Neural cell (in vitro differentiated cells): Measurements from ENCODE around the gene MYO3B. TPM values are rescaled to one million over a fixed set of nuclear protein-coding genes. Genes with fewer than 3 reads are reported as not detected.

Source experiments
- H2AFZ ChIP-seq: fragments of 200-600, 300-800 bp; sonication (generic), shearing (Covaris generic); 2 replicates; pipeline ENCODE4 v1.6.0; 2014; ENCODE audit warnings: low read depth, mild to moderate bottlenecking, antibody characterized with exemption, low read length, moderate library complexity
- H3F3A ChIP-seq: fragments of 200-600 bp; shearing (Covaris generic); 2 replicates; pipeline ENCODE4 v1.6.1; 2016; ENCODE audit warnings: mild to moderate bottlenecking, moderate library complexity, mixed read lengths, antibody characterized with exemption, low read length; ENCODE audit not compliant: insufficient read depth, poor library complexity, severe bottlenecking
- H3K27ac ChIP-seq: fragments of 200-600, 300-800 bp; sonication (generic), shearing (Covaris generic); 2 replicates; pipeline ENCODE4 v1.5.1; 2014; ENCODE audit warnings: mild to moderate bottlenecking, low read length, moderate library complexity
- H3K27me3 ChIP-seq: fragments of 300-800, 200-600 bp; sonication (generic), shearing (Covaris generic); 2 replicates; pipeline ENCODE4 v1.6.0; 2014; ENCODE audit warnings: mild to moderate bottlenecking, low read depth, low read length, moderate library complexity; ENCODE audit not compliant: insufficient read depth
- H3K36me3 ChIP-seq: fragments of 300-800, 200-600 bp; sonication (generic), shearing (Covaris generic); 2 replicates; pipeline ENCODE4 v1.5.1; 2014; ENCODE audit warnings: mild to moderate bottlenecking, antibody characterized with exemption, low read length, moderate library complexity; ENCODE audit not compliant: insufficient read depth
- H3K4me2 ChIP-seq: fragments of 300-800, 200-600 bp; sonication (generic), shearing (Covaris generic); 2 replicates; pipeline ENCODE4 v1.6.0; 2014; ENCODE audit warnings: mild to moderate bottlenecking, low read length
- H3K4me3 ChIP-seq: fragments of 300-800, 200-600 bp; sonication (generic), shearing (Covaris generic); 2 replicates; pipeline ENCODE4 v1.5.1; 2014; ENCODE audit warnings: mild to moderate bottlenecking, low read length, moderate library complexity
- H3K79me2 ChIP-seq: fragments of 200-600 bp; shearing (Covaris generic); replicated peaks from 2 replicates; pipeline ENCODE4 v1.6.0; 2014; ENCODE audit warnings: mild to moderate bottlenecking, low read length, moderate library complexity; ENCODE audit not compliant: insufficient read depth
- H3K9ac ChIP-seq: fragments of 300-800, 200-600 bp; sonication (generic), shearing (Covaris generic); 2 replicates; pipeline ENCODE4 v1.6.1; 2016; ENCODE audit warnings: mild to moderate bottlenecking, low read length, mixed read lengths
- H3K9me2 ChIP-seq: fragments of 200-600 bp; shearing (Covaris generic); 2 replicates; pipeline ENCODE4 v1.6.1; 2016; ENCODE audit warnings: mild to moderate bottlenecking, low read length, mixed read lengths; ENCODE audit not compliant: insufficient read depth
- H3K9me3 ChIP-seq: fragments of 200-600, 300-800 bp; sonication (generic), shearing (Covaris generic); 2 replicates; pipeline ENCODE4 v1.6.1; 2016; ENCODE audit warnings: mild to moderate bottlenecking, mixed run types, low read length, moderate library complexity, mixed read lengths
- H4K20me1 ChIP-seq: fragments of 200-600 bp; shearing (Covaris generic); 2 replicates; pipeline ENCODE4 v1.6.1; 2016; ENCODE audit warnings: mild to moderate bottlenecking, mixed run types; ENCODE audit not compliant: insufficient read depth
- EP300 ChIP-seq: fragments of 450-650 bp; conservative IDR thresholded peaks from 2 replicates; pipeline ENCODE4 v1.6.1; 2014; ENCODE audit warnings: antibody characterized with exemption, mild to moderate bottlenecking, moderate library complexity; ENCODE audit not compliant: poor library complexity, severe bottlenecking
- EZH2 ChIP-seq: fragments of 200-600, 300-800 bp; shearing (Covaris generic), sonication (generic); IDR thresholded peaks from 2 replicates; pipeline ENCODE4 v1.6.1; 2014; ENCODE audit warnings: antibody characterized with exemption, low read length, borderline replicate concordance, mild to moderate bottlenecking; ENCODE audit not compliant: insufficient read depth, poor library complexity, severe bottlenecking
- MXI1 ChIP-seq: fragments of 450-650 bp; conservative IDR thresholded peaks from 2 replicates; pipeline ENCODE4 v1.6.1; 2014; ENCODE audit warnings: antibody characterized with exemption, mild to moderate bottlenecking; ENCODE audit not compliant: poor library complexity, severe bottlenecking
- POLR2AphosphoS5 ChIP-seq: IDR thresholded peaks from 2 replicates; pipeline ENCODE4 v1.6.1; 2012
- RAD21 ChIP-seq: fragments of 450-650 bp; conservative IDR thresholded peaks from 2 replicates; pipeline ENCODE4 v1.6.1; 2014; ENCODE audit warnings: antibody characterized with exemption, mild to moderate bottlenecking, moderate library complexity
- SMC3 ChIP-seq: fragments of 450-650 bp; conservative IDR thresholded peaks from 2 replicates; pipeline ENCODE4 v1.6.1; 2014; ENCODE audit warnings: antibody characterized with exemption, mild to moderate bottlenecking, moderate library complexity; ENCODE audit not compliant: poor library complexity
- TAF1 ChIP-seq: IDR thresholded peaks from 2 replicates; pipeline ENCODE4 v1.6.1; 2012; ENCODE audit warnings: low read depth
- polyA plus RNA-seq: library from polyadenylated mRNA; depleted of rRNA; stranded (reverse); fragments of >200 nt; gene quantifications from 2 replicates; pipeline ENCODE4 v1.2.3, GENCODE V29; 2014
- TF ChIP-seq, protein P1 (sequence below): IDR thresholded peaks from 2 replicates; pipeline ENCODE4 v1.6.1; 2012; ENCODE audit warnings: borderline replicate concordance
- TF ChIP-seq, protein P2 (sequence below): fragments of 450-650 bp; IDR thresholded peaks from 2 replicates; pipeline ENCODE4 v1.5.1; 2014; ENCODE audit warnings: antibody characterized with exemption, mild to moderate bottlenecking, moderate library complexity; ENCODE audit not compliant: poor library complexity, severe bottlenecking

MYO3B gene
- polyA plus RNA-seq, 1 donor from 2014 or later, result 0.11 TPM

DNA sequence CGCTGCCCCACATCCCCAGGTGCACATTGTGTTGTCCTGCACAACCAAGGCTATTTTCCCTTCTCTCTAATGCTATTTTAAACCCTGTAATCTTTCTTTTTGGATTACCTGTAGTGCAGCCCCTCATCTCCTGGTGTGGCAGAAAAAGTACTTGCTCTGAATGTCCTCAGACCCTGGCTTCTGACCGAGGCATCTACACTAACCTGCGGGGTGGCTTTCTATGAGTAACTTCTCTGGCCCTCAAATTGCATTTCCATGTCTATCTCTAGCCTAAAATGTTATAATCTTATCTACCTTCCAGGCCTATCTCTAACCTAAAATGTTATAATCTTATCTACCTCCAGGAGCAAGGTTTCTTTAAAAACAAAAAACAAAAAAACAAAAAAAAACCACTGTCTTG, 519.0 kb downstream of the MYO3B start:
- H3K36me3 ChIP-seq, result no peaks in the 10 kb centered on the region
- H3K9me3 ChIP-seq, result no peaks in the 10 kb centered on the region
- no peaks in the 10 kb centered on the region for H3K79me2 ChIP-seq
- no peaks in the 10 kb centered on the region for H3K9me2 ChIP-seq
- H2AFZ ChIP-seq, result no peak overlapping the region
- no peak overlapping the region for H3K4me2 ChIP-seq
- no peak for TF ChIP-seq RAD21
- TF ChIP-seq EP300, result no peak
- TF ChIP-seq POLR2AphosphoS5, result no peak
- TF ChIP-seq MXI1, result no peak
- TF ChIP-seq, protein P1, sequence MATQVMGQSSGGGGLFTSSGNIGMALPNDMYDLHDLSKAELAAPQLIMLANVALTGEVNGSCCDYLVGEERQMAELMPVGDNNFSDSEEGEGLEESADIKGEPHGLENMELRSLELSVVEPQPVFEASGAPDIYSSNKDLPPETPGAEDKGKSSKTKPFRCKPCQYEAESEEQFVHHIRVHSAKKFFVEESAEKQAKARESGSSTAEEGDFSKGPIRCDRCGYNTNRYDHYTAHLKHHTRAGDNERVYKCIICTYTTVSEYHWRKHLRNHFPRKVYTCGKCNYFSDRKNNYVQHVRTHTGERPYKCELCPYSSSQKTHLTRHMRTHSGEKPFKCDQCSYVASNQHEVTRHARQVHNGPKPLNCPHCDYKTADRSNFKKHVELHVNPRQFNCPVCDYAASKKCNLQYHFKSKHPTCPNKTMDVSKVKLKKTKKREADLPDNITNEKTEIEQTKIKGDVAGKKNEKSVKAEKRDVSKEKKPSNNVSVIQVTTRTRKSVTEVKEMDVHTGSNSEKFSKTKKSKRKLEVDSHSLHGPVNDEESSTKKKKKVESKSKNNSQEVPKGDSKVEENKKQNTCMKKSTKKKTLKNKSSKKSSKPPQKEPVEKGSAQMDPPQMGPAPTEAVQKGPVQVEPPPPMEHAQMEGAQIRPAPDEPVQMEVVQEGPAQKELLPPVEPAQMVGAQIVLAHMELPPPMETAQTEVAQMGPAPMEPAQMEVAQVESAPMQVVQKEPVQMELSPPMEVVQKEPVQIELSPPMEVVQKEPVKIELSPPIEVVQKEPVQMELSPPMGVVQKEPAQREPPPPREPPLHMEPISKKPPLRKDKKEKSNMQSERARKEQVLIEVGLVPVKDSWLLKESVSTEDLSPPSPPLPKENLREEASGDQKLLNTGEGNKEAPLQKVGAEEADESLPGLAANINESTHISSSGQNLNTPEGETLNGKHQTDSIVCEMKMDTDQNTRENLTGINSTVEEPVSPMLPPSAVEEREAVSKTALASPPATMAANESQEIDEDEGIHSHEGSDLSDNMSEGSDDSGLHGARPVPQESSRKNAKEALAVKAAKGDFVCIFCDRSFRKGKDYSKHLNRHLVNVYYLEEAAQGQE, result no peak
- TF ChIP-seq, protein P2, sequence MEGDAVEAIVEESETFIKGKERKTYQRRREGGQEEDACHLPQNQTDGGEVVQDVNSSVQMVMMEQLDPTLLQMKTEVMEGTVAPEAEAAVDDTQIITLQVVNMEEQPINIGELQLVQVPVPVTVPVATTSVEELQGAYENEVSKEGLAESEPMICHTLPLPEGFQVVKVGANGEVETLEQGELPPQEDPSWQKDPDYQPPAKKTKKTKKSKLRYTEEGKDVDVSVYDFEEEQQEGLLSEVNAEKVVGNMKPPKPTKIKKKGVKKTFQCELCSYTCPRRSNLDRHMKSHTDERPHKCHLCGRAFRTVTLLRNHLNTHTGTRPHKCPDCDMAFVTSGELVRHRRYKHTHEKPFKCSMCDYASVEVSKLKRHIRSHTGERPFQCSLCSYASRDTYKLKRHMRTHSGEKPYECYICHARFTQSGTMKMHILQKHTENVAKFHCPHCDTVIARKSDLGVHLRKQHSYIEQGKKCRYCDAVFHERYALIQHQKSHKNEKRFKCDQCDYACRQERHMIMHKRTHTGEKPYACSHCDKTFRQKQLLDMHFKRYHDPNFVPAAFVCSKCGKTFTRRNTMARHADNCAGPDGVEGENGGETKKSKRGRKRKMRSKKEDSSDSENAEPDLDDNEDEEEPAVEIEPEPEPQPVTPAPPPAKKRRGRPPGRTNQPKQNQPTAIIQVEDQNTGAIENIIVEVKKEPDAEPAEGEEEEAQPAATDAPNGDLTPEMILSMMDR, result no peak
- TF ChIP-seq SMC3, result no peak
- TF ChIP-seq TAF1, result no peak
- no peak for TF ChIP-seq EZH2
- no peak overlapping the region for H3K27ac ChIP-seq
- no peaks in the 10 kb centered on the region for H3F3A ChIP-seq
- H3K9ac ChIP-seq, result no peak overlapping the region
- no peaks in the 10 kb centered on the region for H3K27me3 ChIP-seq
- no peak overlapping the region for H3K4me3 ChIP-seq
- no peaks in the 10 kb centered on the region for H4K20me1 ChIP-seq

DNA sequence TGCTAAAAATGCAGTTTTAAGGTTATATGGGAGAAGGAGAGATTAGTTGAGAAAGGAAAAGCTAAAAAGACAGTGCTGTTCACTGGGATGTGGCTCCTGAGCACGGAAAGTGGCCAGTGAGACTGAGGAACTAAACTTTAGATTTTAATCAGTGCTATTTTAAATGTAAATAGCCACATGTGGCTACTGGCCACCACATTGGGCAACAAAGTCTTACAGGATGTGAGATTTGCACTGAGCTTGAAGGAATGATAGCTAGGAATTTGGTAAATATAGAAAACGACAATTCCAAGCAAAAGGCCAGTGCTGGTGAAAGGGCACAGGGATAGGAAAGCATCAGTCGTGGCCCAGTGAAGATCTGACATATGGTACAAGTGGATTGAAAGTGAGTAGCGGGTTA, 523.1 kb downstream of the MYO3B start:
- Histone ChIP-seq H3K9me3 (peaks cover 3% of the 10 kb centered on the region), H3F3A (no peaks in the 10 kb centered on the region), H4K20me1 (no peaks in the 10 kb centered on the region), H3K79me2 (no peaks in the 10 kb centered on the region), H2AFZ (no peak overlapping the region), H3K9ac (no peak overlapping the region), H3K27ac (no peak overlapping the region), H3K27me3 (no peaks in the 10 kb centered on the region), H3K36me3 (no peaks in the 10 kb centered on the region), H3K4me3 (no peak overlapping the region), H3K9me2 (no peaks in the 10 kb centered on the region), H3K4me2 (no peak overlapping the region)
- TF ChIP-seq TAF1, result no peak
- TF ChIP-seq, protein P2, result no peak
- no peak for TF ChIP-seq RAD21
